Prostate gland (tissue), 2 donors: Measurements from ENCODE around the gene LIME1. TPM values are rescaled to one million over a fixed set of nuclear protein-coding genes. Genes with fewer than 3 reads are reported as not detected.

Experiments
- DNase-seq: peaks from one replicate; pipeline ENCODE4 v3.0.0-alpha.2; 2019; ENCODE audit warnings: low spot score
- H3K27ac ChIP-seq, 2 donors: fragments of 200-600 bp; sonication (generic); 2 replicates each; pipeline ENCODE4 v1.5.1; 2017 to 2019
- H3K27me3 ChIP-seq: fragments of 200-600 bp; sonication (generic); replicated peaks from 2 replicates; pipeline ENCODE4 v1.5.1; 2019; ENCODE audit not compliant: insufficient read depth
- H3K36me3 ChIP-seq, 2 donors: fragments of 200-600 bp; sonication (generic); 1 replicate in 1 of 2; 2 replicates in 1 of 2; pipeline versions ENCODE4 v1.5.1 to v1.8.1; 2017 to 2019
- H3K4me1 ChIP-seq: fragments of 200-600 bp; sonication (generic); replicated peaks from 2 replicates; pipeline ENCODE4 v1.5.1; 2019
- H3K4me3 ChIP-seq, 2 donors: fragments of 200-600 bp; sonication (generic); 2 replicates each; pipeline ENCODE4 v1.5.1; 2017 to 2019
- H3K9me3 ChIP-seq: fragments of 200-600 bp; sonication (generic); 2 replicates; pipeline ENCODE4 v1.5.1; 2017
- CTCF ChIP-seq, 4 experiments: fragments of 200-600 bp in 2 of 4; fragments of 450-650 bp in 2 of 4; sonication (generic) in 2 of 4; IDR thresholded peaks; 1 replicate in 3 of 4; 2 replicates in 1 of 4; pipeline ENCODE4 v1.5.1; 2016 to 2019; ENCODE audit warnings: antibody characterized with exemption in 4 of 4, mild to moderate bottlenecking in 2 of 4, moderate library complexity in 2 of 4
- POLR2A ChIP-seq: fragments of 450-650 bp; IDR thresholded peaks from one replicate; pipeline ENCODE4 v1.6.1; 2016; ENCODE audit warnings: antibody characterized with exemption, mild to moderate bottlenecking
- POLR2AphosphoS5 ChIP-seq: sonication (generic); formaldehyde crosslinking; IDR thresholded peaks from one replicate; pipeline ENCODE4 v1.6.1; 2017; ENCODE audit warnings: antibody characterized with exemption
- WGBS: methylation state at CpG from one replicate; pipeline ENCODE4 v1.1.5; 2018; 5-methylcytosine and 5-hydroxymethylcytosine counted together
- intact Hi-C: fragments of 100-400 bp; cut with DNase I; formaldehyde crosslinking; loops from one replicate; pipeline ENCODE4 v1.14.2; 2022
- total RNA-seq, 2 donors: library from RNA; depleted of rRNA; stranded (reverse); fragments of >200 nt; gene quantifications; one replicate each; pipeline ENCODE4 v1.1.0, GENCODE V29; 2016

The LIME1 gene
- total RNA-seq, 2 donors from 2014 or later, result 35.0 to 44.4 TPM

- intact Hi-C loops, result no loop called here
- Histone ChIP-seq H3K4me1 (no peaks in the 10 kb centered on the region), H3K27ac (no peak overlapping the region), H3K4me3 (no peak overlapping the region), H3K9me3 (no peaks in the 10 kb centered on the region), H3K36me3 (no peaks in the 10 kb centered on the region), H3K27me3 (no peaks in the 10 kb centered on the region)
- no peak for TF ChIP-seq POLR2A
- no peak for TF ChIP-seq POLR2AphosphoS5
- no peak for TF ChIP-seq CTCF (IDR thresholded peaks at IDR 0.05)
- DNase-seq, result no peak
- WGBS, result 85% methylated on average over 16 of the region's 16 CpGs
These were observed 28.8 kb downstream of the LIME1 start for GRCh38 chr20:63765082-63765873.

GRCh38 chr20:63765902-63766301 is 29.4 kb downstream of the LIME1 start:
- intact Hi-C loops, result no loop called here
- no peaks in the 10 kb centered on the region for H3K36me3 ChIP-seq
- no peak for DNase-seq
- H3K27me3 ChIP-seq, result no peaks in the 10 kb centered on the region
- WGBS, result 94% methylated on average over 7 of the region's 7 CpGs
- TF ChIP-seq POLR2A (no peak), CTCF (IDR thresholded peaks at IDR 0.05) (no peak), POLR2AphosphoS5 (no peak)
- H3K4me3 ChIP-seq, result no peak overlapping the region
- H3K27ac ChIP-seq, result no peak overlapping the region
- no peaks in the 10 kb centered on the region for H3K4me1 ChIP-seq
- no peaks in the 10 kb centered on the region for H3K9me3 ChIP-seq

- intact Hi-C loops, result no loop called here
- Histone ChIP-seq H3K9me3 (no peaks in the 10 kb centered on the region), H3K27me3 (no peaks in the 10 kb centered on the region), H3K4me1 (no peaks in the 10 kb centered on the region), H3K27ac (no peak overlapping the region), H3K4me3 (no peak overlapping the region), H3K36me3 (no peaks in the 10 kb centered on the region)
- no peak for DNase-seq
- TF ChIP-seq CTCF (IDR thresholded peaks at IDR 0.05), result no peak
- no peak for TF ChIP-seq POLR2A
- TF ChIP-seq POLR2AphosphoS5, result no peak
- WGBS, result 94% methylated on average over 38 of the region's 38 CpGs
These were observed 30.4 kb downstream of the LIME1 start for GRCh38 chr20:63766695-63767426.

DNA sequence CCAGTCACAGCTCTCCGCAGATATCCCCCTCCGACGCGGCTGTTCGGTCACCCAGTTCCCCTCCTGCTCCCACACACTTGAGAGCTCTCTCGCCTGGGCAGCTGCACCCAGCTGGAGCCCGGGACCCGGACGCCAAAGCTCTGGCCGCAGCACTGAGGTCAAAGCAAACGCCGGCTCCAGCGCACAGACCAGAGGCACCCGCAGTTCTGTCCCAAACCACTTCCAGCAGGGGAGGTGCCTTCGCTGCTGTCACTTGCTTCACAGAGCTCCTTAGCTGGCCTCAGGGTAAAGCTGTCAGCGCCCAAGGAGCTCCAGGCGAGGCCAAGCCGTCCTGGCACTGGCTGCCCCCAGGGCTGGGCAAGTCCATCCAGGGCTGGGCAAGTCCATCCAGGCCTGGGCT is 31.0 kb downstream of the LIME1 start:
- Histone ChIP-seq H3K9me3 (no peaks in the 10 kb centered on the region), H3K27ac (no peak overlapping the region), H3K4me3 (no peak overlapping the region), H3K27me3 (no peaks in the 10 kb centered on the region), H3K36me3 (no peaks in the 10 kb centered on the region), H3K4me1 (no peaks in the 10 kb centered on the region)
- TF ChIP-seq CTCF (IDR thresholded peaks at IDR 0.05), result no peak
- no peak for TF ChIP-seq POLR2AphosphoS5
- TF ChIP-seq POLR2A, result no peak
- intact Hi-C loops, result no loop called here
- DNase-seq, result no peak
- 84% methylated on average over 18 of the region's 18 CpGs for WGBS

GRCh38 chr20:63767886-63768285 is 31.4 kb downstream of the LIME1 start:
- no peak for TF ChIP-seq POLR2AphosphoS5
- TF ChIP-seq POLR2A, result no peak
- TF ChIP-seq CTCF (IDR thresholded peaks at IDR 0.05), result no peak
- no peak for DNase-seq
- 78% methylated on average over 7 of the region's 7 CpGs for WGBS

More at GRCh38 chr20:63767886-63768285, 31.4 kb downstream of the LIME1 start:
- H3K9me3 ChIP-seq, result no peaks in the 10 kb centered on the region
- H3K27me3 ChIP-seq, result no peaks in the 10 kb centered on the region
- no peak overlapping the region for H3K4me3 ChIP-seq
- H3K27ac ChIP-seq, result no peak overlapping the region
- no peaks in the 10 kb centered on the region for H3K4me1 ChIP-seq
- no peaks in the 10 kb centered on the region for H3K36me3 ChIP-seq
- intact Hi-C loops, result no loop called here
